SK-N-MC (cell line): ENCODE results near the gene ZNF747.

Source experiments
- EZH2 ChIP-seq: fragments of 200-600 bp; sonication (generic); IDR thresholded peaks from one replicate; pipeline ENCODE4 v1.6.1; 2017; ENCODE audit warnings: antibody characterized with exemption
- FOXP2 ChIP-seq: optimal IDR thresholded peaks from 2 replicates; pipeline ENCODE3; 2011; ENCODE audit warnings: mild to moderate bottlenecking, moderate library complexity; ENCODE audit not compliant: insufficient read depth; ENCODE audit errors: extremely low read length, control extremely low read depth
- POLR2AphosphoS5 ChIP-seq: IDR thresholded peaks from 2 replicates; pipeline ENCODE4 v1.6.1; 2012; ENCODE audit warnings: mild to moderate bottlenecking, low read depth, low read length, borderline replicate concordance

DNA sequence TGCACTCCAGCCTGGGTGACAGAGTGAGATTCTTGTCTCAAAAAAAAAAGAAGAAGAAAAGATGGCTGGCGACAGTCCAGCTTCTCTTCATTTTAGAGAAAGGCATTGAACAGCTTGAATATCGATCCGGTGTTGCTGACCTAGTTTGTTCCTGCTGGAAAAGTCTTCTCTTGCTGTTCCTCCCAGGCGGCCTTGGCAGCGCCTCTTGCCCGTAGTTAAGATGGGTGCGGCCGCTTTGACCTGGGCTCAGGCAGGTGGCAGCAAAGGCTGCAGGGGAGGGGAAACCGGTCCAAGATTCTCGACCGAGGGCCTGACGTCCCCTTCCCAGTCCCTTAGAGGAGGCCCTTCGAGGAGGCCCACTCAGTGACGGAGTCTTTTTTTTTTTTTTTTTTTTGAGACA is 27.4 kb upstream of the ZNF747 start:
- no peak for TF ChIP-seq EZH2
- TF ChIP-seq POLR2AphosphoS5 = no peak
- no peak for TF ChIP-seq FOXP2
